GM12878 (cell line): Measurements from ENCODE around the gene LENG1. TPM values are rescaled to one million over a fixed set of nuclear protein-coding genes. Genes with fewer than 3 reads are reported as not detected.

Experiments used
- ATAC-seq: fragments of 200-7000 bp; cut with Tn5 transposase; 3 replicates; pipeline ENCODE4 v1.9.1; 2020; ENCODE audit warnings: mild to moderate bottlenecking, moderate library complexity
- BruUV-seq: library from RNA; stranded (reverse); fragments of 400-500 nt; replicated peaks from 2 replicates; lab custom pipeline; 2021; lab: Mats Ljungman, UMichigan
- CTCF ChIA-PET: fragments of 300-600 bp; sonication (Branson Sonifier 250); formaldehyde crosslinking; extraction: SDS; loops from one replicate; lab custom pipeline; 2021; ENCODE audit warnings: inconsistent platforms; lab: Yijun Ruan, JAX
- POLR2A ChIA-PET: fragments of 350-600 bp; formaldehyde crosslinking; extraction: SDS; loops from one replicate; lab custom pipeline; 2021; ENCODE audit warnings: inconsistent platforms; lab: Charles Lee
- RAD21 ChIA-PET: fragments of 300-600 bp; sonication (Branson Sonifier 250); formaldehyde crosslinking; loops from one replicate; lab custom pipeline; 2023; ENCODE audit warnings: antibody characterized with exemption; ENCODE audit not compliant: unreplicated experiment; lab: Charles Lee
- SMC1A ChIA-PET: fragments of 300-600 bp; sonication (Branson Sonifier 250); formaldehyde crosslinking; loops from one replicate; lab custom pipeline; 2023; ENCODE audit not compliant: unreplicated experiment, uncharacterized antibody; lab: Charles Lee
- DNase-seq: peaks from one replicate; pipeline ENCODE4 v3.0.0-alpha.2; 2011; ENCODE audit warnings: low read depth, low spot score
- FAIRE-seq: peaks from 3 replicates; lab custom pipeline; 2011; peaks lifted over from hg19 to GRCh38; lab: Jason Lieb, UNC
- H2AFZ ChIP-seq: 2 replicates; pipeline ENCODE4 v1.6.0; 2011; ENCODE audit warnings: low read depth, low read length, control low read depth; ENCODE audit not compliant: control insufficient read depth
- H3K27ac ChIP-seq: 2 replicates; pipeline ENCODE4 v1.5.1; 2011; ENCODE audit warnings: control low read depth; ENCODE audit not compliant: control insufficient read depth, insufficient read depth
- H3K27me3 ChIP-seq, 2 experiments: replicated peaks in 1 of 2; 2 replicates each; pipeline versions ENCODE4 v1.6.0 to v1.6.1; 2011; ENCODE audit warnings: low read length in 1 of 2; ENCODE audit not compliant: control insufficient read depth in 2 of 2, insufficient read depth in 2 of 2
- H3K36me3 ChIP-seq, 2 experiments: 2 replicates each; pipeline ENCODE4 v1.5.1; 2011; ENCODE audit warnings: low read length in 1 of 2; ENCODE audit not compliant: control insufficient read depth in 2 of 2, insufficient read depth in 2 of 2
- H3K4me1 ChIP-seq: 2 replicates; pipeline ENCODE4 v1.6.1; 2011; ENCODE audit warnings: mild to moderate bottlenecking, low read length, moderate library complexity, mixed read lengths; ENCODE audit not compliant: control insufficient read depth, insufficient read depth
- H3K4me2 ChIP-seq: 2 replicates; pipeline ENCODE4 v1.6.0; 2011; ENCODE audit warnings: control low read depth; ENCODE audit not compliant: control insufficient read depth, insufficient read depth
- H3K4me3 ChIP-seq: fragments of 200-600 bp; sonication (generic); 2 replicates; pipeline ENCODE4 v1.5.1; 2016
- H3K79me2 ChIP-seq: 2 replicates; pipeline ENCODE4 v1.6.0; 2011; ENCODE audit warnings: low read length; ENCODE audit not compliant: control insufficient read depth, insufficient read depth
- H3K9ac ChIP-seq: 2 replicates; pipeline ENCODE4 v1.8.0; 2011; ENCODE audit warnings: low read length, control low read depth, mixed read lengths; ENCODE audit not compliant: control insufficient read depth, insufficient read depth
- H3K9me3 ChIP-seq: replicated peaks from 3 replicates; pipeline ENCODE4 v1.5.1; 2011; ENCODE audit warnings: mild to moderate bottlenecking, low read length; ENCODE audit not compliant: control insufficient read depth, insufficient read depth
- H4K20me1 ChIP-seq: 2 replicates; pipeline ENCODE4 v1.6.0; 2011; ENCODE audit not compliant: control insufficient read depth, insufficient read depth
- BCL3 ChIP-seq: IDR thresholded peaks from 2 replicates; pipeline ENCODE4 v1.6.1; 2011; ENCODE audit warnings: borderline replicate concordance, low read depth, mild to moderate bottlenecking, moderate library complexity, low read length; ENCODE audit not compliant: insufficient read depth, poor library complexity, severe bottlenecking
- CBX3 ChIP-seq: fragments of 200-600 bp; sonication (generic); IDR thresholded peaks from 2 replicates; pipeline ENCODE4 v1.6.1; 2016; ENCODE audit warnings: low read depth, borderline replicate concordance
- E2F8 ChIP-seq: fragments of 450-650 bp; IDR thresholded peaks from 2 replicates; pipeline ENCODE4 v1.6.1; 2018; ENCODE audit warnings: mild to moderate bottlenecking, low read depth, moderate library complexity; ENCODE audit not compliant: partially characterized antibody
- ESRRA ChIP-seq: IDR thresholded peaks from 2 replicates; pipeline ENCODE4 v1.6.1; 2012; ENCODE audit warnings: mild to moderate bottlenecking, low read length, improper control_type of control experiment
- HDGF ChIP-seq: fragments of 450-650 bp; IDR thresholded peaks from 2 replicates; pipeline ENCODE4 v1.6.1; 2016; ENCODE audit warnings: antibody characterized with exemption
- IRF5 ChIP-seq: fragments of 450-650 bp; IDR thresholded peaks from 2 replicates; pipeline ENCODE4 v1.6.1; 2017; ENCODE audit warnings: borderline replicate concordance
- MAX ChIP-seq: IDR thresholded peaks from 2 replicates; pipeline ENCODE4 v1.6.1; 2012; ENCODE audit warnings: low read depth, low read length, improper control_type of control experiment
- MEF2A ChIP-seq: IDR thresholded peaks from 2 replicates; pipeline ENCODE4 v1.6.1; 2011; ENCODE audit warnings: low read depth, mild to moderate bottlenecking, low read length, moderate library complexity; ENCODE audit not compliant: insufficient read depth
- PBX3 ChIP-seq: IDR thresholded peaks from 2 replicates; pipeline ENCODE4 v1.6.1; 2011; ENCODE audit warnings: mild to moderate bottlenecking, low read depth, low read length, moderate library complexity; ENCODE audit not compliant: insufficient replicate concordance
- RAD51 ChIP-seq: fragments of 450-650 bp; IDR thresholded peaks from 2 replicates; pipeline ENCODE4 v1.6.1; 2016; ENCODE audit warnings: moderate library complexity, mild to moderate bottlenecking, inconsistent platforms
- RELA ChIP-seq: fragments of 450-650 bp; IDR thresholded peaks from 2 replicates; pipeline ENCODE4 v1.8.0; 2014; ENCODE audit warnings: borderline replicate concordance; ENCODE audit not compliant: partially characterized antibody
- TBL1XR1 ChIP-seq: IDR thresholded peaks from 2 replicates; pipeline ENCODE4 v1.6.1; 2012; ENCODE audit warnings: low read depth, low read length, improper control_type of control experiment
- TCF3 ChIP-seq: IDR thresholded peaks from 2 replicates; pipeline ENCODE4 v1.6.1; 2012; ENCODE audit warnings: low read depth, mild to moderate bottlenecking, low read length, borderline replicate concordance; ENCODE audit not compliant: insufficient read depth
- TCF7 ChIP-seq: IDR thresholded peaks from 2 replicates; pipeline ENCODE4 v1.6.1; 2014; ENCODE audit warnings: antibody characterized with exemption, borderline replicate concordance
- ZNF622 ChIP-seq: fragments of 450-650 bp; IDR thresholded peaks from 2 replicates; pipeline ENCODE4 v1.6.1; 2017; ENCODE audit warnings: mild to moderate bottlenecking, inconsistent platforms
- WGBS: methylation state at CpG from one replicate; pipeline ENCODE4 v1.1.6; 2016; ENCODE audit warnings: low lambda C conversion rate; ENCODE audit not compliant: insufficient replicate concordance, insufficient coverage; ENCODE audit errors: missing lambda C conversion rate; 5-methylcytosine and 5-hydroxymethylcytosine counted together
- in situ Hi-C: fragments of 300-500 bp; cut with MboI; formaldehyde crosslinking; loops from 9 replicates; pipeline ENCODE4 v1.14.3; 2018; ENCODE audit warnings: mixed read lengths
- intact Hi-C: fragments of 100-400 bp; cut with micrococcal nuclease; formaldehyde crosslinking; loops from one replicate; pipeline ENCODE4 v1.14.2; 2022; ENCODE audit not compliant: unreplicated experiment
- polyA plus RNA-seq, 11 experiments: library from polyadenylated mRNA; depleted of rRNA in 4 of 11; unstranded in 6 of 11; stranded (reverse) in 5 of 11; fragments of >200 nt; fragmentation: Nextera tagmentation in 4 of 11; fragmentation: Illumina TruSeq in 1 of 11; extraction: Ambion mirVana in 4 of 11; extraction: Trizol in 1 of 11; gene quantifications; 1 replicate in 1 of 11; 2 replicates in 10 of 11; pipeline versions ENCODE4 v1.2.1 to v1.2.3, GENCODE V29; 2011 to 2016; ENCODE audit warnings: inconsistent platforms in 2 of 11, missing spikeins in 2 of 11, low read depth in 1 of 11
- total RNA-seq, 4 experiments: library from RNA; depleted of rRNA in 3 of 4; stranded (reverse); fragments of >200 nt in 3 of 4; fragmentation: Illumina TruSeq in 1 of 4; extraction: Trizol in 1 of 4; gene quantifications; 2 replicates each; pipeline versions ENCODE4 v1.2.1 to v1.2.3, GENCODE V29; 2013 to 2021

Gene LENG1
- total and polyA plus RNA-seq, 10 of the 15 experiments (the other 5 are each of a cell fraction or from before 2014, with no cell fraction given): 0.21 to 10.8 (median 5.8) TPM

- H3K9ac ChIP-seq: no peak overlapping the region
- H3K36me3 ChIP-seq: peaks cover 19 to 26% of the 10 kb centered on the region in 2 experiments
- peaks cover 34% of the 10 kb centered on the region for H3K79me2 ChIP-seq
- no peak overlapping the region for H2AFZ ChIP-seq
- ChIA-PET CTCF (interaction anchor here (1.0 kb wide), 1 partner anchor 26 kb away, joined by 3 read pairs; no protein-coding TSS in a partner anchor), RAD21 (interaction anchor here (1.5 kb wide), 1 partner anchor 20 kb away, joined by 4 read pairs; no protein-coding TSS in a partner anchor), POLR2A (interaction anchor here (0.5 to 2.2 kb wide), 4 partner anchors 9 to 1306 kb away, joined by 3 to 12 read pairs (median 3); partner anchors contain the start of genes MBOAT7 and TSEN34), SMC1A (interaction anchor here (1.0 to 1.4 kb wide), 3 partner anchors 14 to 18 kb away, joined by 4 read pairs; partner anchors contain the start of gene MBOAT7)
- BruUV-seq: no TSS peak
- 13% methylated on average over 18 of the region's 18 CpGs for WGBS
- in situ Hi-C loops (no loop called here), intact Hi-C loops (no loop called here)
- H3K4me2 ChIP-seq: peak overlapping the region; percentile 91
- peak overlapping the region; percentile 24; the same call in 1 of the 2 replicates for H3K4me3 ChIP-seq
- H3K9me3 ChIP-seq: no peaks in the 10 kb centered on the region
- peak; percentile 62 for ATAC-seq
- H3K27me3 ChIP-seq: no peaks in the 10 kb centered on the region
- peaks cover 13% of the 10 kb centered on the region for H4K20me1 ChIP-seq
- FAIRE-seq: peak; percentile 98
- peak overlapping the region; percentile 35 for H3K27ac ChIP-seq
- peaks cover 60% of the 10 kb centered on the region for H3K4me1 ChIP-seq
- DNase-seq: peak; percentile 84
- TF ChIP-seq CBX3 (no peak), PBX3 (peak; percentile 5), IRF5 (no peak), HDGF (no peak; the same call in 1 of the 2 replicates), BCL3 (peak; percentile 32), RELA (peak; percentile 22), MAX (no peak), TBL1XR1 (peak; percentile 42), TCF3 (0 out of 2 replicates have a peak, but pooled peaks have one; percentile 6), TCF7 (peak; percentile 56; the same call in 1 of the 2 replicates), RAD51 (peak; percentile 59; the same call in 1 of the 2 replicates), ESRRA (no peak), ZNF622 (no peak), MEF2A (0 out of 2 replicates have a peak, but pooled peaks have one; percentile 38), E2F8 (no peak)
Measured at GRCh38 chr19:54207983-54208783, 48.7 kb upstream of the LENG1 start.
